GM23248 (cell line): ENCODE measurements around the gene GVQW3.

ENCODE experiments used
- EZH2 ChIP-seq: fragments of 200-600 bp; sonication (generic); IDR thresholded peaks from 2 replicates; pipeline ENCODE4 v1.6.1; 2018; ENCODE audit warnings: antibody characterized with exemption, mild to moderate bottlenecking; ENCODE audit not compliant: insufficient read depth, poor library complexity, severe bottlenecking
- EZH2phosphoT487 ChIP-seq: fragments of 200-600 bp; sonication (generic); IDR thresholded peaks from 2 replicates; pipeline ENCODE4 v1.6.1; 2018; ENCODE audit warnings: antibody characterized with exemption, moderate library complexity, mild to moderate bottlenecking, low read depth; ENCODE audit not compliant: insufficient read depth

GRCh38 chr11:76436020-76436419 is 54.9 kb downstream of the GVQW3 start:
- TF ChIP-seq EZH2, result no peak
- TF ChIP-seq EZH2phosphoT487, result no peak
